ENCODE results near the gene CTSA. TPM values are rescaled to one million over a fixed set of nuclear protein-coding genes. Genes with fewer than 3 reads are reported as not detected.

CTSA gene
- total and polyA plus RNA-seq, 2 of the 4 experiments (the other 2 are of a cell fraction) = 19.0 to 312 TPM

- Histone ChIP-seq H3K9me1 (ENCODE audit: insufficient read depth, low read length) (peaks cover 20% of the 10 kb centered on the region), H3K79me1 (ENCODE audit: low read depth in 1 of 2, low read length in 2 of 2) (peaks cover 5 to 26% of the 10 kb centered on the region in 2 experiments; a peak in 3 of 4 replicates), H3K36me3 (ENCODE audit: control insufficient read depth, insufficient read depth, low read length) (peaks cover 23% of the 10 kb centered on the region; the same call in 1 of the 2 replicates), H2BK120ac (ENCODE audit: low read depth, low read length) (no peak overlapping the region; the same call in 1 of the 2 replicates), H3K4ac (ENCODE audit: low read depth, low read length) (peak overlapping the region; percentile 82), H3K23ac (ENCODE audit: low read depth, low read length) (peak overlapping the region; percentile 68; the same call in 1 of the 2 replicates), H3K14ac (replicated peaks; ENCODE audit: low read depth, low read length) (peak overlapping the region; percentile 89), H4K20me1 (ENCODE audit: insufficient read depth, low read length) (no peaks in the 10 kb centered on the region; the same call in 1 of the 2 replicates), H4K8ac (ENCODE audit: low read depth in 2 of 2, low read length in 2 of 2) (peak overlapping the region; percentile 65 to 85; a peak in 3 of 4 replicates), H2AFZ (replicated peaks; ENCODE audit: low read length, poor library complexity) (peak overlapping the region; percentile 87), H4K5ac (ENCODE audit: low read depth, low read length) (peak overlapping the region; percentile 42), H3K27ac (ENCODE audit: insufficient read depth, low read length) (peak overlapping the region; percentile 69), H3K9ac (ENCODE audit: low read depth, low read length) (peak overlapping the region; percentile 58), H2BK5ac (ENCODE audit: low read depth, low read length, poor library complexity, severe bottlenecking) (peak overlapping the region; percentile 69), H3K4me2 (ENCODE audit: low read depth, low read length) (peak overlapping the region; percentile 88), H3K4me3 (ENCODE audit: insufficient read depth, low read depth, low read length) (peak overlapping the region; percentile 43), H2AK9ac (replicated peaks; ENCODE audit: low read depth, low read length, poor library complexity) (peak overlapping the region; percentile 89), H3K27me3 (ENCODE audit: control insufficient read depth, insufficient read depth, low read length) (no peaks in the 10 kb centered on the region), H3K4me1 (ENCODE audit: control insufficient read depth, insufficient read depth, low read length) (peaks cover 16% of the 10 kb centered on the region), H3K18ac (ENCODE audit: low read depth, low read length) (peak overlapping the region; percentile 39; the same call in 1 of the 2 replicates), H3K9me3 (ENCODE audit: control insufficient read depth, insufficient read depth, low read length) (no peaks in the 10 kb centered on the region), H4K91ac (ENCODE audit: insufficient read depth, low read depth, low read length) (peak overlapping the region; percentile 43; the same call in 1 of the 2 replicates), H2BK20ac (ENCODE audit: low read depth, low read length) (0 out of 2 replicates have a peak overlapping the region, but pooled peaks have one; percentile 38), H2BK15ac (ENCODE audit: low read depth, low read length) (no peak overlapping the region), H2AK5ac (ENCODE audit: low read depth, low read length) (peak overlapping the region; percentile 81), H3K56ac (ENCODE audit: extremely low read depth, insufficient read depth, low read length) (no peak overlapping the region)
- ATAC-seq (ENCODE audit: low read depth) = peak; percentile 93
- DNase-seq = peak; percentile 100
- in situ Hi-C loops (cut with MboI; ENCODE audit: low sequenced_read_pairs) (loop anchor here (25.0 kb wide), 1 partner anchor 574 kb away; the partner anchor contains the start of gene SDC4), dilution Hi-C loops (cut with HindIII; ENCODE audit: low sequenced_read_pairs, unreplicated experiment) (no loop called here), intact Hi-C loops (cut with micrococcal nuclease) (loop anchor here (1.0 kb wide), 1 partner anchor 24 kb away; no protein-coding TSS in a partner anchor)
- WGBS, 2 experiments (ENCODE audit: extremely low coverage in 2 of 2, insufficient read length in 1 of 2) = 11 to 100% methylated on average over 1 to 8 of the region's 43 CpGs
- BruUV-seq (replicated peaks) = no TSS peak
- CTCF ChIA-PET = interaction anchor here (1.3 kb wide), 1 partner anchor 21 kb away, joined by 8 read pairs; no protein-coding TSS in a partner anchor
- POLR2A ChIA-PET (ENCODE audit: unreplicated experiment) = no interaction called here
- TF ChIP-seq MAZ (IDR thresholded peaks at IDR 0.05; ENCODE audit: borderline replicate concordance, low read depth, low read length) = peak; percentile 51; the same call in 1 of the 2 replicates
- TF ChIP-seq MXI1 (IDR thresholded peaks at IDR 0.05; ENCODE audit: borderline replicate concordance, low read depth, low read length) = peak; percentile 64; the same call in 1 of the 2 replicates
- peak; percentile 23; the same call in 1 of the 2 replicates for TF ChIP-seq NFE2L2 (IDR thresholded peaks at IDR 0.05; ENCODE audit: low read depth, low read length)
- TF ChIP-seq CEBPB (IDR thresholded peaks at IDR 0.05; ENCODE audit: low read depth, low read length) = peak; percentile 97
- TF ChIP-seq RCOR1 (IDR thresholded peaks at IDR 0.05; ENCODE audit: insufficient replicate concordance, low read length) = no peak
Observed at GRCh38 chr20:45910670-45911485, 19.7 kb downstream of the CTSA start.
